ENCODE data around the gene HSDL1.
A peak's percentile ranks its signal among the peaks of the same experiment; 100 is the strongest.
"Not testable (repeated sequence)": the region's sequence is repeated elsewhere in the genome, so short reads cannot be mapped to it uniquely, and the experiment has no call there.

The HSDL1 gene

DNA sequence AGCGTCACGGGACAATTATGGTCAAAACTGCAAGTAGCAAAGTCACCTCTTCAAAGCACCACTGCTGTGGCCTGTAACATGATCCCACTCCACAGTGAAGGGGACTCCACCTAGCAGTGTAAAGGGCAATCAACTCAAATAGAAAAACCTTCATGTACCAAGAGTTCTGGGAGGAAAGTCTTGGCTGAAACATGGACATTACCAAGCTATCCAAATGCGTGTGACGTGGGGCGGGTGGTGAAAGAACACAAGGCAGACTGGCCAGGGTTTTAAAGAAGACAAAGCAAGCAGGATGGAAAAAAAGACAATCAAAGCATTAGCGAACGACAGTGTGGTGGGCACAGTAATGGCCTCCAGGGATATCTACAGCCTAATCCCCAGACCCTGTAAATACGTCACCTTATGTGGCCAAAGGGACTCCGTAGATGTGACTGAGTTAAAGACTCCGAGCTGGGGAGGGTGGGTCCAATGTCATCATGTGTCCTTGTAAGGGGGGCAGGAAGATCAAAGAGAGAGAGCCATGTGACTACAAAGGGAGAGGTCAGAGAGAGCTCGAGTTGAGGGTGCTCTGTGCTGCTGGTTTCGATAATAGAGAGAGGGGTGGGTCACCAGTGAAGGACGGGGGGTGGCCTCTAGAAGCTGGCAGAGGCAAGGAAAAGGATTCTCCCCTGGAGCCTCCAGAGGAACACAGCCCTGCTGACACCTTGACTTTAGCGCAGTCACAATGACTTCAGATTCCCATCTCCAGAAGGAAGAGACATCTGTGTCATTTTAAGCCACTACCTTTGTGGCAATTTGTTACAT is 6.0 kb downstream of the HSDL1 start:
- peak; percentile 96 for DNase-seq (ENCODE audit: low spot score)

- DNase-seq (ENCODE audit: low spot score) = no peak
These were observed 6.5 kb downstream of the HSDL1 start for GRCh38 chr16:84138500-84138823.

- no peak for DNase-seq (ENCODE audit: low spot score)
These were observed 7.1 kb downstream of the HSDL1 start for GRCh38 chr16:84137769-84138357.

- DNase-seq (ENCODE audit: low spot score) = no peak
These were observed 7.7 kb downstream of the HSDL1 start for GRCh38 chr16:84137287-84137686.

GRCh38 chr16:84136331-84137125 is 8.4 kb downstream of the HSDL1 start:
- no peak for DNase-seq (ENCODE audit: low spot score)

GRCh38 chr16:84132527-84133285 is 12.3 kb downstream of the HSDL1 start:
- DNase-seq (ENCODE audit: low spot score) = no peak

GRCh38 chr16:84131117-84131516 is 13.9 kb downstream of the HSDL1 start:
- no peak for DNase-seq (ENCODE audit: low spot score)

GRCh38 chr16:84124257-84125073 is 20.5 kb downstream of the HSDL1 start:
- no peak for DNase-seq (ENCODE audit: low spot score)

- no peak for DNase-seq (ENCODE audit: low spot score)
These were observed 24.0 kb downstream of the HSDL1 start for GRCh38 chr16:84121007-84121406.

DNA sequence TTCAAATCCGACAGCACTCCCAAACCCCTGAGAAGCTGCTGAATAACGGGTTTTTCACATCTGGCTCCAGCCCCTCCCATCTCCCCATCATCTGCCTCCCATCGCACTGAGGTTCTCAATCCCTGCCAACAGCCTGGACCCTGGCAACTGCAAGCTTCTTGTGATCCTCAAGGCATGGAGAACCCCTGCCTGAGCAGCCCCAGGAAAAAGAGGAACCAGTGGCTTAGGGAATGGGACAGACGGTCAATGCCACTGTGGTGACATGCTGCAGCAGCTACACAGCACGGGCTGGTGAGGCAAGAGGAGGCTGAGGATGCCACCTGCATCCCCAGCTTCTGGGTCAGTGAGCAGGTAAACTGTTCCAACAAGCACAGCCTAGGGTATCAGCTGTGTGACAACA is 25.0 kb downstream of the HSDL1 start:
- no peak for DNase-seq (ENCODE audit: low spot score)

DNA sequence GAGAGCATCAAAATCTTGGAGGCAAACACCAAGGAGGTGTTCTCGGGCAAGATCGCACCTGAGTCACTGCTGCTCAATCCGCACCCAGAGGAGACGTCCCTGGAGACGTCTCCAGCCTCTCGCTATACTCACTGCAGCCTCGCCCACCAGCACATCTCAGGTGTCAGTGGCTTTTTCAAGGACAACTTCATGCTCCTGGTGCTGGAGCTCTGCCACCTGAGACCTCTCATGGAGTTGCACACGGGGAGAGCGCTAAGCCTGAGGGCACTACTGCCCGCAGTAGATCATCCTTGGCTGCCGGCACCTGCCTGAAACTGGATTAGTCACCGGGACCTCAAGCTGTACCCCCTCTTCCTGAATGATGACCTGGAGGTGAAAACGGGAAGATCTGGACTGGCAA is 25.6 kb downstream of the HSDL1 start:
- no peak for DNase-seq (ENCODE audit: low spot score)

GRCh38 chr16:84118315-84118714 is 26.7 kb downstream of the HSDL1 start:
- not testable (repeated sequence) for DNase-seq (ENCODE audit: low spot score)

DNA sequence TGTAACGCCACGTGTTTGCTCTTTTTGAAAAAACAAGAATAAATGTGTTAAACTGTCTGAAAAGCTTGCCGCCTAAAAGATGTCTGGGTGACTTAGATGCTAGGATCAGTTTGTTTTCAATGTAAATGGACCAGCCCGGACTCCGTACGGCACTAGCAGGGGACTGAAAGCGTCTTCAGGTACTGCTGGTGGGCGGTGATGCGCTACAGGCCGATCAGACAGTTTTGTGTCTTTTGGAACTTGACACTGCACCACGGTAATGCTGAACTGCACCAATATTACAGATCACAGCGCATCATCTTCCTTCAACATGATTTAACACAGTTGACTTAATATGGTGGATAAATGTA is 27.5 kb downstream of the HSDL1 start:
- DNase-seq (ENCODE audit: low spot score) = peak; percentile 43

GRCh38 chr16:84116720-84117493 is 28.1 kb downstream of the HSDL1 start, which contains the start of gene MBTPS1:
MBTPS1 (minus strand) TSS chr16:84116942; CDS start chr16:84101783, 15,159 bp downstream.
- peak; percentile 93 for DNase-seq (ENCODE audit: low spot score)

DNA sequence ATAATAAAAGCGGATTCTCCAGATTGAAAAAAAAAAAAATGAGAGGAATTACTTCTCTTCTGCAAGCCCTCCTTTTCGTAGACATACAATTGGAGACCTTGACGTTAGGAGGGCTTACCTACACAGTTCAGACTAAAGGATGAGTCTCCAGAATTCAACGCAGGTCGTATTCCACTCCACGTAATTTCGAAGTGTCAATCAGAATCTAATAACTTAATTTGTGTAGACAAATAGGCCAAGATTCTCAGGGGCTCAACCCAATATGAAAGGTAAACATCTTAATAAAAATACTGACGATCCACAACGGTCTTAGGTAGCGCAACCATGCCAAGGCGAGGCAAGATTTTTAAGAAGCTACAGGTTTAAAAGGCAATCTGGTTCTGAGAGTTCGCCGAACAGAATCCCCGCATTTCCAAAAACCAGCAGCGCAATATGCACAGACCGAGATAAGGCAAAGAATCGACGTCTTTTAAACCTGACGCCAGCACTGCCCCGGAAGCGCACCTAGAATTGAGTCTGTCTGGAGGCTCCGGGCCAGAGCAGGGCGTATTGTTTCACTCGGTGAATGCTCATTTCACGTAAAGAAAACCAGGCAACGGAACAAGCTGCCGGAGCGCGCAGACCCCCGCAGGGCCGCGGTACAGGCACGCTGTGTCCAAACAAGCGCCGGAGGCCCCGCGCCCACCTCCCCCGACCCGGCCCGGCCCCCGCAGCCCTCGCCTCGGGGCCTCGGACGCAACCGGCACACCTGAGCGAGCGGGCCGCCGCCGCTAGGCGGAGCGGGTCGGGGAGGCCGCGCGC is 28.9 kb downstream of the HSDL1 start:
- peak; percentile 55 for DNase-seq (ENCODE audit: low spot score)

GRCh38 chr16:84111949-84112348 is 33.0 kb downstream of the HSDL1 start:
- DNase-seq (ENCODE audit: low spot score) = not testable (repeated sequence)

- DNase-seq (ENCODE audit: low spot score) = no peak
These were observed 33.5 kb downstream of the HSDL1 start for GRCh38 chr16:84111525-84111924.

- DNase-seq (ENCODE audit: low spot score) = no peak
These were observed 34.5 kb downstream of the HSDL1 start for GRCh38 chr16:84110527-84110926.

GRCh38 chr16:84109598-84110335 is 35.2 kb downstream of the HSDL1 start:
- DNase-seq (ENCODE audit: low spot score) = no peak

All from SW480 (cell line).